GM12878 (cell line): Measurements from ENCODE around the gene ABCC5. TPM values are rescaled to one million over a fixed set of nuclear protein-coding genes. Genes with fewer than 3 reads are reported as not detected.

Source experiments
- BRCA1 ChIP-seq: IDR thresholded peaks from 2 replicates; pipeline ENCODE4 v1.6.1; 2011; ENCODE audit warnings: low read depth, low read length, improper control_type of control experiment
- CREM ChIP-seq: IDR thresholded peaks from 2 replicates; pipeline ENCODE4 v1.6.1; 2014; ENCODE audit warnings: antibody characterized with exemption, low read depth
- EP300 ChIP-seq, 2 experiments: fragments of 150-350 bp in 1 of 2; IDR thresholded peaks; 2 replicates each; pipeline ENCODE4 v1.6.1; 2011 to 2012; ENCODE audit warnings: low read depth in 2 of 2, low read length in 2 of 2, borderline replicate concordance in 1 of 2, improper control_type of control experiment in 1 of 2, inconsistent platforms in 1 of 2; ENCODE audit not compliant: control insufficient read depth in 1 of 2
- IRF4 ChIP-seq: IDR thresholded peaks from 2 replicates; pipeline ENCODE4 v1.6.1; 2011; ENCODE audit warnings: low read depth, low read length
- NBN ChIP-seq: fragments of 450-650 bp; IDR thresholded peaks from 2 replicates; pipeline ENCODE4 v1.6.1; 2016
- NFYA ChIP-seq: IDR thresholded peaks from 2 replicates; pipeline ENCODE4 v1.6.1; 2011; ENCODE audit warnings: low read depth, mild to moderate bottlenecking, low read length, improper control_type of control experiment, borderline replicate concordance
- PAX5 ChIP-seq: IDR thresholded peaks from 2 replicates; pipeline ENCODE4 v1.6.1; 2011; ENCODE audit warnings: low read depth, low read length, borderline replicate concordance
- RAD51 ChIP-seq: fragments of 450-650 bp; IDR thresholded peaks from 2 replicates; pipeline ENCODE4 v1.6.1; 2016; ENCODE audit warnings: moderate library complexity, mild to moderate bottlenecking, inconsistent platforms
- RBBP5 ChIP-seq: fragments of 200-600 bp; sonication (generic); conservative IDR thresholded peaks from 2 replicates; pipeline ENCODE4 v1.6.1; 2016
- RCOR1 ChIP-seq: conservative IDR thresholded peaks from 2 replicates; pipeline ENCODE4 v1.6.1; 2012; ENCODE audit warnings: low read depth, low read length, improper control_type of control experiment
- SREBF2 ChIP-seq: IDR thresholded peaks from 2 replicates; pipeline ENCODE4 v1.6.1; 2012; ENCODE audit warnings: mild to moderate bottlenecking, low read length
- SUPT20H ChIP-seq: IDR thresholded peaks from 2 replicates; pipeline ENCODE4 v1.6.1; 2011; ENCODE audit warnings: low read depth, mild to moderate bottlenecking, low read length, moderate library complexity, borderline replicate concordance; ENCODE audit not compliant: control insufficient read depth
- TAF1 ChIP-seq: IDR thresholded peaks from 2 replicates; pipeline ENCODE4 v1.6.1; 2011; ENCODE audit warnings: mild to moderate bottlenecking, low read depth, low read length, borderline replicate concordance
- WRNIP1 ChIP-seq: IDR thresholded peaks from 2 replicates; pipeline ENCODE4 v1.6.1; 2011; ENCODE audit warnings: low read depth, low read length, improper control_type of control experiment, borderline replicate concordance
- polyA plus RNA-seq, 11 experiments: library from polyadenylated mRNA; depleted of rRNA in 4 of 11; unstranded in 6 of 11; stranded (reverse) in 5 of 11; fragments of >200 nt; fragmentation: Nextera tagmentation in 4 of 11; fragmentation: Illumina TruSeq in 1 of 11; extraction: Ambion mirVana in 4 of 11; extraction: Trizol in 1 of 11; gene quantifications; 1 replicate in 1 of 11; 2 replicates in 10 of 11; pipeline versions ENCODE4 v1.2.1 to v1.2.3, GENCODE V29; 2011 to 2016; ENCODE audit warnings: inconsistent platforms in 2 of 11, missing spikeins in 2 of 11, low read depth in 1 of 11
- total RNA-seq, 4 experiments: library from RNA; depleted of rRNA in 3 of 4; stranded (reverse); fragments of >200 nt in 3 of 4; fragmentation: Illumina TruSeq in 1 of 4; extraction: Trizol in 1 of 4; gene quantifications; 2 replicates each; pipeline versions ENCODE4 v1.2.1 to v1.2.3, GENCODE V29; 2013 to 2021
- TF ChIP-seq, protein P1 (sequence below): IDR thresholded peaks from 2 replicates; pipeline ENCODE4 v1.6.1; 2012; ENCODE audit warnings: mild to moderate bottlenecking, low read depth, low read length
- TF ChIP-seq, protein P2 (sequence below): fragments of 150-350 bp; IDR thresholded peaks from 2 replicates; pipeline ENCODE4 v1.6.1; 2016; ENCODE audit warnings: low read depth, low read length
- TF ChIP-seq, protein P3 (sequence below): fragments of 450-650 bp; IDR thresholded peaks from 2 replicates; pipeline ENCODE4 v1.6.1; 2017; ENCODE audit warnings: mild to moderate bottlenecking, moderate library complexity
- TF ChIP-seq, protein P4 (sequence below): fragments of 450-650 bp; IDR thresholded peaks from 2 replicates; pipeline ENCODE4 v1.6.1; 2014; ENCODE audit warnings: mild to moderate bottlenecking

ABCC5 gene
- total and polyA plus RNA-seq, 10 of the 15 experiments (the other 5 are each of a cell fraction or from before 2014, with no cell fraction given): 6.0 to 17.8 (median 9.7) TPM

GRCh38 chr3:184017672-184018423 is at the start of gene ABCC5 (continued):
- TF ChIP-seq, protein P1, sequence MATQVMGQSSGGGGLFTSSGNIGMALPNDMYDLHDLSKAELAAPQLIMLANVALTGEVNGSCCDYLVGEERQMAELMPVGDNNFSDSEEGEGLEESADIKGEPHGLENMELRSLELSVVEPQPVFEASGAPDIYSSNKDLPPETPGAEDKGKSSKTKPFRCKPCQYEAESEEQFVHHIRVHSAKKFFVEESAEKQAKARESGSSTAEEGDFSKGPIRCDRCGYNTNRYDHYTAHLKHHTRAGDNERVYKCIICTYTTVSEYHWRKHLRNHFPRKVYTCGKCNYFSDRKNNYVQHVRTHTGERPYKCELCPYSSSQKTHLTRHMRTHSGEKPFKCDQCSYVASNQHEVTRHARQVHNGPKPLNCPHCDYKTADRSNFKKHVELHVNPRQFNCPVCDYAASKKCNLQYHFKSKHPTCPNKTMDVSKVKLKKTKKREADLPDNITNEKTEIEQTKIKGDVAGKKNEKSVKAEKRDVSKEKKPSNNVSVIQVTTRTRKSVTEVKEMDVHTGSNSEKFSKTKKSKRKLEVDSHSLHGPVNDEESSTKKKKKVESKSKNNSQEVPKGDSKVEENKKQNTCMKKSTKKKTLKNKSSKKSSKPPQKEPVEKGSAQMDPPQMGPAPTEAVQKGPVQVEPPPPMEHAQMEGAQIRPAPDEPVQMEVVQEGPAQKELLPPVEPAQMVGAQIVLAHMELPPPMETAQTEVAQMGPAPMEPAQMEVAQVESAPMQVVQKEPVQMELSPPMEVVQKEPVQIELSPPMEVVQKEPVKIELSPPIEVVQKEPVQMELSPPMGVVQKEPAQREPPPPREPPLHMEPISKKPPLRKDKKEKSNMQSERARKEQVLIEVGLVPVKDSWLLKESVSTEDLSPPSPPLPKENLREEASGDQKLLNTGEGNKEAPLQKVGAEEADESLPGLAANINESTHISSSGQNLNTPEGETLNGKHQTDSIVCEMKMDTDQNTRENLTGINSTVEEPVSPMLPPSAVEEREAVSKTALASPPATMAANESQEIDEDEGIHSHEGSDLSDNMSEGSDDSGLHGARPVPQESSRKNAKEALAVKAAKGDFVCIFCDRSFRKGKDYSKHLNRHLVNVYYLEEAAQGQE: no peak
- TF ChIP-seq RBBP5: no peak
- 0 out of 2 replicates have a peak, but pooled peaks have one; percentile 1 for TF ChIP-seq PAX5
- TF ChIP-seq NBN: no peak
- TF ChIP-seq, protein P2, sequence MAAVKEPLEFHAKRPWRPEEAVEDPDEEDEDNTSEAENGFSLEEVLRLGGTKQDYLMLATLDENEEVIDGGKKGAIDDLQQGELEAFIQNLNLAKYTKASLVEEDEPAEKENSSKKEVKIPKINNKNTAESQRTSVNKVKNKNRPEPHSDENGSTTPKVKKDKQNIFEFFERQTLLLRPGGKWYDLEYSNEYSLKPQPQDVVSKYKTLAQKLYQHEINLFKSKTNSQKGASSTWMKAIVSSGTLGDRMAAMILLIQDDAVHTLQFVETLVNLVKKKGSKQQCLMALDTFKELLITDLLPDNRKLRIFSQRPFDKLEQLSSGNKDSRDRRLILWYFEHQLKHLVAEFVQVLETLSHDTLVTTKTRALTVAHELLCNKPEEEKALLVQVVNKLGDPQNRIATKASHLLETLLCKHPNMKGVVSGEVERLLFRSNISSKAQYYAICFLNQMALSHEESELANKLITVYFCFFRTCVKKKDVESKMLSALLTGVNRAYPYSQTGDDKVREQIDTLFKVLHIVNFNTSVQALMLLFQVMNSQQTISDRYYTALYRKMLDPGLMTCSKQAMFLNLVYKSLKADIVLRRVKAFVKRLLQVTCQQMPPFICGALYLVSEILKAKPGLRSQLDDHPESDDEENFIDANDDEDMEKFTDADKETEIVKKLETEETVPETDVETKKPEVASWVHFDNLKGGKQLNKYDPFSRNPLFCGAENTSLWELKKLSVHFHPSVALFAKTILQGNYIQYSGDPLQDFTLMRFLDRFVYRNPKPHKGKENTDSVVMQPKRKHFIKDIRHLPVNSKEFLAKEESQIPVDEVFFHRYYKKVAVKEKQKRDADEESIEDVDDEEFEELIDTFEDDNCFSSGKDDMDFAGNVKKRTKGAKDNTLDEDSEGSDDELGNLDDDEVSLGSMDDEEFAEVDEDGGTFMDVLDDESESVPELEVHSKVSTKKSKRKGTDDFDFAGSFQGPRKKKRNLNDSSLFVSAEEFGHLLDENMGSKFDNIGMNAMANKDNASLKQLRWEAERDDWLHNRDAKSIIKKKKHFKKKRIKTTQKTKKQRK: no peak
- TF ChIP-seq, protein P3, sequence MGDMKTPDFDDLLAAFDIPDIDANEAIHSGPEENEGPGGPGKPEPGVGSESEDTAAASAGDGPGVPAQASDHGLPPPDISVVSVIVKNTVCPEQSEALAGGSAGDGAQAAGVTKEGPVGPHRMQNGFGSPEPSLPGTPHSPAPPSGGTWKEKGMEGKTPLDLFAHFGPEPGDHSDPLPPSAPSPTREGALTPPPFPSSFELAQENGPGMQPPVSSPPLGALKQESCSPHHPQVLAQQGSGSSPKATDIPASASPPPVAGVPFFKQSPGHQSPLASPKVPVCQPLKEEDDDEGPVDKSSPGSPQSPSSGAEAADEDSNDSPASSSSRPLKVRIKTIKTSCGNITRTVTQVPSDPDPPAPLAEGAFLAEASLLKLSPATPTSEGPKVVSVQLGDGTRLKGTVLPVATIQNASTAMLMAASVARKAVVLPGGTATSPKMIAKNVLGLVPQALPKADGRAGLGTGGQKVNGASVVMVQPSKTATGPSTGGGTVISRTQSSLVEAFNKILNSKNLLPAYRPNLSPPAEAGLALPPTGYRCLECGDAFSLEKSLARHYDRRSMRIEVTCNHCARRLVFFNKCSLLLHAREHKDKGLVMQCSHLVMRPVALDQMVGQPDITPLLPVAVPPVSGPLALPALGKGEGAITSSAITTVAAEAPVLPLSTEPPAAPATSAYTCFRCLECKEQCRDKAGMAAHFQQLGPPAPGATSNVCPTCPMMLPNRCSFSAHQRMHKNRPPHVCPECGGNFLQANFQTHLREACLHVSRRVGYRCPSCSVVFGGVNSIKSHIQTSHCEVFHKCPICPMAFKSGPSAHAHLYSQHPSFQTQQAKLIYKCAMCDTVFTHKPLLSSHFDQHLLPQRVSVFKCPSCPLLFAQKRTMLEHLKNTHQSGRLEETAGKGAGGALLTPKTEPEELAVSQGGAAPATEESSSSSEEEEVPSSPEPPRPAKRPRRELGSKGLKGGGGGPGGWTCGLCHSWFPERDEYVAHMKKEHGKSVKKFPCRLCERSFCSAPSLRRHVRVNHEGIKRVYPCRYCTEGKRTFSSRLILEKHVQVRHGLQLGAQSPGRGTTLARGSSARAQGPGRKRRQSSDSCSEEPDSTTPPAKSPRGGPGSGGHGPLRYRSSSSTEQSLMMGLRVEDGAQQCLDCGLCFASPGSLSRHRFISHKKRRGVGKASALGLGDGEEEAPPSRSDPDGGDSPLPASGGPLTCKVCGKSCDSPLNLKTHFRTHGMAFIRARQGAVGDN: 0 out of 2 replicates have a peak, but pooled peaks have one; percentile 15
- TF ChIP-seq BRCA1: no peak
- TF ChIP-seq CREM: peak; percentile 58; the same call in 1 of the 2 replicates
- TF ChIP-seq NFYA: no peak
- TF ChIP-seq SREBF2: no peak
- TF ChIP-seq WRNIP1: no peak
- no peak for TF ChIP-seq SUPT20H
- TF ChIP-seq RCOR1: no peak
- TF ChIP-seq EP300 (IDR thresholded peaks at IDR 0.05; ENCODE audit: borderline replicate concordance in 1 of 2, control insufficient read depth in 1 of 2, low read depth in 2 of 2, low read length in 2 of 2): no peak
- TF ChIP-seq RAD51: no peak
- peak; percentile 29; the same call in 1 of the 2 replicates for TF ChIP-seq IRF4
- no peak for TF ChIP-seq TAF1
- TF ChIP-seq, protein P4, sequence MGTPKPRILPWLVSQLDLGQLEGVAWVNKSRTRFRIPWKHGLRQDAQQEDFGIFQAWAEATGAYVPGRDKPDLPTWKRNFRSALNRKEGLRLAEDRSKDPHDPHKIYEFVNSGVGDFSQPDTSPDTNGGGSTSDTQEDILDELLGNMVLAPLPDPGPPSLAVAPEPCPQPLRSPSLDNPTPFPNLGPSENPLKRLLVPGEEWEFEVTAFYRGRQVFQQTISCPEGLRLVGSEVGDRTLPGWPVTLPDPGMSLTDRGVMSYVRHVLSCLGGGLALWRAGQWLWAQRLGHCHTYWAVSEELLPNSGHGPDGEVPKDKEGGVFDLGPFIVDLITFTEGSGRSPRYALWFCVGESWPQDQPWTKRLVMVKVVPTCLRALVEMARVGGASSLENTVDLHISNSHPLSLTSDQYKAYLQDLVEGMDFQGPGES: no peak
